Prostate gland (tissue), 2 donors: Measurements from ENCODE around the gene TMEM201. TPM values are rescaled to one million over a fixed set of nuclear protein-coding genes. Genes with fewer than 3 reads are reported as not detected.

ENCODE experiments used
- DNase-seq: peaks from one replicate; pipeline ENCODE4 v3.0.0-alpha.2; 2019; ENCODE audit warnings: low spot score
- H3K27ac ChIP-seq, 2 donors: fragments of 200-600 bp; sonication (generic); 2 replicates each; pipeline ENCODE4 v1.5.1; 2017 to 2019
- H3K27me3 ChIP-seq: fragments of 200-600 bp; sonication (generic); replicated peaks from 2 replicates; pipeline ENCODE4 v1.5.1; 2019; ENCODE audit not compliant: insufficient read depth
- H3K36me3 ChIP-seq, 2 donors: fragments of 200-600 bp; sonication (generic); 1 replicate in 1 of 2; 2 replicates in 1 of 2; pipeline versions ENCODE4 v1.5.1 to v1.8.1; 2017 to 2019
- H3K4me1 ChIP-seq: fragments of 200-600 bp; sonication (generic); replicated peaks from 2 replicates; pipeline ENCODE4 v1.5.1; 2019
- H3K4me3 ChIP-seq, 2 donors: fragments of 200-600 bp; sonication (generic); 2 replicates each; pipeline ENCODE4 v1.5.1; 2017 to 2019
- H3K9me3 ChIP-seq: fragments of 200-600 bp; sonication (generic); 2 replicates; pipeline ENCODE4 v1.5.1; 2017
- CTCF ChIP-seq, 4 experiments: fragments of 200-600 bp in 2 of 4; fragments of 450-650 bp in 2 of 4; sonication (generic) in 2 of 4; IDR thresholded peaks; 1 replicate in 3 of 4; 2 replicates in 1 of 4; pipeline ENCODE4 v1.5.1; 2016 to 2019; ENCODE audit warnings: antibody characterized with exemption in 4 of 4, mild to moderate bottlenecking in 2 of 4, moderate library complexity in 2 of 4
- POLR2A ChIP-seq: fragments of 450-650 bp; IDR thresholded peaks from one replicate; pipeline ENCODE4 v1.6.1; 2016; ENCODE audit warnings: antibody characterized with exemption, mild to moderate bottlenecking
- POLR2AphosphoS5 ChIP-seq: sonication (generic); formaldehyde crosslinking; IDR thresholded peaks from one replicate; pipeline ENCODE4 v1.6.1; 2017; ENCODE audit warnings: antibody characterized with exemption
- WGBS: methylation state at CpG from one replicate; pipeline ENCODE4 v1.1.5; 2018; 5-methylcytosine and 5-hydroxymethylcytosine counted together
- intact Hi-C: fragments of 100-400 bp; cut with DNase I; formaldehyde crosslinking; loops from one replicate; pipeline ENCODE4 v1.14.2; 2022
- total RNA-seq, 2 donors: library from RNA; depleted of rRNA; stranded (reverse); fragments of >200 nt; gene quantifications; one replicate each; pipeline ENCODE4 v1.1.0, GENCODE V29; 2016

Gene TMEM201
- total RNA-seq, 2 donors from 2014 or later = 9.6 to 27.9 TPM

GRCh38 chr1:9628541-9629444, 40.1 kb downstream of the TMEM201 start:
- 78% methylated on average over 23 of the region's 23 CpGs for WGBS
- no peaks in the 10 kb centered on the region for H3K27me3 ChIP-seq
- DNase-seq = no peak
- no peak overlapping the region for H3K4me3 ChIP-seq
- no peaks in the 10 kb centered on the region for H3K9me3 ChIP-seq
- no peaks in the 10 kb centered on the region for H3K4me1 ChIP-seq
- intact Hi-C loops = no loop called here
- TF ChIP-seq POLR2AphosphoS5 (no peak), CTCF (IDR thresholded peaks at IDR 0.05) (no peak), POLR2A (no peak)
- no peak overlapping the region for H3K27ac ChIP-seq
- no peaks in the 10 kb centered on the region for H3K36me3 ChIP-seq

GRCh38 chr1:9629445-9630201, 40.9 kb downstream of the TMEM201 start:
- Histone ChIP-seq H3K27me3 (no peaks in the 10 kb centered on the region), H3K4me3 (no peak overlapping the region), H3K4me1 (no peaks in the 10 kb centered on the region), H3K9me3 (no peaks in the 10 kb centered on the region), H3K27ac (no peak overlapping the region), H3K36me3 (no peaks in the 10 kb centered on the region)
- TF ChIP-seq POLR2A (no peak), POLR2AphosphoS5 (no peak), CTCF (IDR thresholded peaks at IDR 0.05) (no peak)
- 54% methylated on average over 28 of the region's 29 CpGs for WGBS
- DNase-seq = no peak
- intact Hi-C loops = no loop called here

- no peak overlapping the region for H3K27ac ChIP-seq
Observed at GRCh38 chr1:9630331-9631111, 41.8 kb downstream of the TMEM201 start.

GRCh38 chr1:9631613-9632012, 42.9 kb downstream of the TMEM201 start:
- intact Hi-C loops = no loop called here
- H3K36me3 ChIP-seq = no peaks in the 10 kb centered on the region

More at GRCh38 chr1:9630331-9631111, 41.8 kb downstream of the TMEM201 start:
- no peaks in the 10 kb centered on the region for H3K4me1 ChIP-seq
- no peak for DNase-seq
- no peaks in the 10 kb centered on the region for H3K27me3 ChIP-seq
- intact Hi-C loops = no loop called here
- H3K4me3 ChIP-seq = no peak overlapping the region
- H3K9me3 ChIP-seq = no peaks in the 10 kb centered on the region
- no peak for TF ChIP-seq CTCF (IDR thresholded peaks at IDR 0.05)
- TF ChIP-seq POLR2AphosphoS5 = no peak
- no peak for TF ChIP-seq POLR2A
- no peaks in the 10 kb centered on the region for H3K36me3 ChIP-seq
- 89% methylated on average over 8 of the region's 8 CpGs for WGBS

More at GRCh38 chr1:9631613-9632012, 42.9 kb downstream of the TMEM201 start:
- Histone ChIP-seq H3K27me3 (no peaks in the 10 kb centered on the region), H3K9me3 (no peaks in the 10 kb centered on the region), H3K4me1 (no peaks in the 10 kb centered on the region), H3K27ac (no peak overlapping the region), H3K4me3 (no peak overlapping the region)
- WGBS = 89% methylated on average over 3 of the region's 3 CpGs
- no peak for DNase-seq
- TF ChIP-seq POLR2AphosphoS5 = no peak
- TF ChIP-seq POLR2A = no peak
- no peak for TF ChIP-seq CTCF (IDR thresholded peaks at IDR 0.05)
